ENCODE measurements around the gene PTPRCAP.

DNA sequence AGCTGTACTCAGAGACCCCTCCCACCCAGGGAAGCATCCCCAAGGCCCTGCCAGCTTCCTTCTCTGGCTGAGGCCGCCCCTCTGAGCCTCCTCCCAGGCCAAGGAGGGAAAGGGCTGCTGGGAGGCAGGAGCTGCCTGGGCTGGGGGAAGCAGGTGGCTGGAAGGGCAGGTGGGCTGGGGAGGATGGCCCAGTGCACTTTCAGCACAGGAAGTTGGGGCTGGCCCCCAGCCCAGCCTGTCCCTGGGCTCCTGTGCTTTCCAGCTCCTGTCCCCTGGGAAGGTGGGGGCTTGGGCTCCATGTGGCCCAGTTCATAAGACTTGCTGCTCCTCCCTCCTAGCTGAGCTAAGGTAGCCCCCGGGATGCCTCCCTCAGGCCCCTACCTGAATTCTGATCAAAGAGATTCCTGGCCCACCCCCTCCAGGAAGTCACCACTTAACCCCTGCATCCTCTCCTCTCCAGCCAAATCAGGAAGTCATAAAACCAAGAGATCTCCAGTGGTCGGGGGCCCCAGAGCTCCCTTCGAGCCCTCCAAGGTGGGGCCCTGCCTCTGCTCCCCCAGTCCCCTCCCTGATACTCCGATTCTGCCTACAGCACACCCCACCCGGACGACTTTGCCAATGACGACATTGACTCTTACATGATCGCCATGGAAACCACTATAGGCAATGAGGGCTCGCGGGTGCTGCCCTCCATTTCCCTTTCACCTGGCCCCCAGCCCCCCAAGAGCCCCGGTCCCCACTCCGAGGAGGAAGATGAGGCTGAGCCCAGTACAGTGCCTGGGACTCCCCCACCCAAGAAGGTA lies 40.7 kb downstream of the PTPRCAP start:
- no peak for TF ChIP-seq EZH2phosphoT487 (IDR thresholded peaks at IDR 0.05; ENCODE audit: insufficient read depth, low read depth)
- no peak for TF ChIP-seq EZH2 (IDR thresholded peaks at IDR 0.05; ENCODE audit: insufficient read depth, poor library complexity, severe bottlenecking)

Measured in GM23248 (cell line).